ENCODE results near the gene HOMER3.

- no peak for TF ChIP-seq CTCF (IDR thresholded peaks at IDR 0.05)
- TF ChIP-seq POLR2A (IDR thresholded peaks at IDR 0.05), result no peak
- TF ChIP-seq POLR2AphosphoS5 (IDR thresholded peaks at IDR 0.05), result no peak
Measured at GRCh38 chr19:18980432-18981020, 39.5 kb upstream of the HOMER3 start.
